ENCODE measurements around the gene PCSK6.

PCSK6 gene

GRCh38 chr15:101322854-101323477 is 166.5 kb downstream of the PCSK6 start:
- DNase-seq = no peak

GRCh38 chr15:101322016-101322695 is 167.4 kb downstream of the PCSK6 start:
- DNase-seq = no peak

- no peak for DNase-seq
Observed at GRCh38 chr15:101320501-101321052, 168.9 kb downstream of the PCSK6 start.

- no peak for DNase-seq
Observed at GRCh38 chr15:101318839-101319238, 170.7 kb downstream of the PCSK6 start.

- no peak for DNase-seq
Observed at GRCh38 chr15:101318147-101318819, 171.2 kb downstream of the PCSK6 start.

- no peak for DNase-seq
Observed at GRCh38 chr15:101317336-101317872, 172.1 kb downstream of the PCSK6 start.

GRCh38 chr15:101316529-101316928 is 173.0 kb downstream of the PCSK6 start:
- DNase-seq = no peak

GRCh38 chr15:101315736-101316135 is 173.8 kb downstream of the PCSK6 start:
- DNase-seq = no peak

GRCh38 chr15:101314336-101315125 is 175.0 kb downstream of the PCSK6 start:
- DNase-seq = no peak

- DNase-seq = no peak
Observed at GRCh38 chr15:101313041-101313761, 176.3 kb downstream of the PCSK6 start.

- DNase-seq = no peak
Observed at GRCh38 chr15:101310508-101310907, 179.0 kb downstream of the PCSK6 start.

GRCh38 chr15:101310161-101310480 is 179.4 kb downstream of the PCSK6 start:
- DNase-seq = no peak

- DNase-seq = no peak
Observed at GRCh38 chr15:101309436-101310160, 179.9 kb downstream of the PCSK6 start.

- no peak for DNase-seq
Observed at GRCh38 chr15:101308604-101309435, 180.7 kb downstream of the PCSK6 start.

GRCh38 chr15:101307897-101308603 is 181.5 kb downstream of the PCSK6 start:
- DNase-seq = no peak

- no peak for DNase-seq
Observed at GRCh38 chr15:101307048-101307896, 182.2 kb downstream of the PCSK6 start.

GRCh38 chr15:101306341-101307047 is 183.0 kb downstream of the PCSK6 start:
- DNase-seq = no peak

GRCh38 chr15:101305820-101306255 is 183.7 kb downstream of the PCSK6 start:
- no peak for DNase-seq

All from retina (tissue), 1 donor.